CD4-positive, alpha-beta T cell (primary cell): Measurements from ENCODE around the gene LKAAEAR1. TPM values are rescaled to one million over a fixed set of nuclear protein-coding genes. Genes with fewer than 3 reads are reported as not detected.

Experiments used
- ATAC-seq: fragments of 200-7000 bp; cut with Tn5 transposase; one replicate; pipeline ENCODE4 v1.10.0; 2022; ENCODE audit warnings: mild to moderate bottlenecking; ENCODE audit not compliant: poor library complexity
- CTCF ChIA-PET: fragments of 350-600 bp; sonication (Branson Sonifier 250); formaldehyde crosslinking; loops from one replicate; lab custom pipeline; 2021; ENCODE audit warnings: antibody characterized with exemption, inconsistent platforms; lab: Charles Lee
- POLR2A ChIA-PET: fragments of 350-600 bp; sonication (Branson Sonifier 250); formaldehyde crosslinking; loops from one replicate; lab custom pipeline; 2021; ENCODE audit warnings: antibody characterized with exemption, inconsistent platforms; lab: Charles Lee
- DNase-seq, 14 experiments: peaks; one replicate each; pipeline ENCODE4 v3.0.0-alpha.2; 2013 to 2020; ENCODE audit warnings: mixed read lengths in 2 of 14
- H3K27ac ChIP-seq, 2 donors: one replicate each; pipeline versions ENCODE4 v1.5.1 to v1.7.0; 2013; ENCODE audit warnings: low read length in 2 of 2, low read depth in 1 of 2, mild to moderate bottlenecking in 1 of 2
- H3K27me3 ChIP-seq, 2 experiments: 1 replicate in 1 of 2; 2 replicates in 1 of 2; pipeline versions ENCODE4 v1.6.1 to v1.7.0; 2013; ENCODE audit warnings: low read length in 2 of 2, control low read depth in 1 of 2, mild to moderate bottlenecking in 1 of 2, moderate library complexity in 1 of 2; ENCODE audit not compliant: insufficient read depth in 2 of 2, control insufficient read depth in 1 of 2
- H3K36me3 ChIP-seq: one replicate; pipeline ENCODE4 v1.6.1; 2013; ENCODE audit warnings: low read length, control low read depth; ENCODE audit not compliant: insufficient read depth
- H3K4me1 ChIP-seq: one replicate; pipeline ENCODE4 v1.6.1; 2013; ENCODE audit warnings: low read length, control low read depth; ENCODE audit not compliant: insufficient read depth
- H3K4me3 ChIP-seq: one replicate; pipeline ENCODE4 v1.5.1; 2013; ENCODE audit warnings: mild to moderate bottlenecking, low read length, moderate library complexity
- H3K9me3 ChIP-seq, 2 experiments: 1 replicate in 1 of 2; 2 replicates in 1 of 2; pipeline versions ENCODE4 v1.6.1 to v1.7.0; 2013; ENCODE audit warnings: low read length in 2 of 2, mild to moderate bottlenecking in 2 of 2, control low read depth in 1 of 2, moderate library complexity in 1 of 2; ENCODE audit not compliant: control insufficient read depth in 1 of 2, insufficient read depth in 1 of 2
- H3K27ac Mint-ChIP-seq: one replicate; pipeline ENCODE4 v1.8.0; 2020; ENCODE audit warnings: mixed read lengths
- H3K27me3 Mint-ChIP-seq: one replicate; pipeline ENCODE4 v1.8.0; 2021; ENCODE audit warnings: mixed read lengths
- H3K36me3 Mint-ChIP-seq: one replicate; pipeline ENCODE4 v1.8.0; 2021; ENCODE audit warnings: low read depth, mixed read lengths
- H3K4me1 Mint-ChIP-seq: one replicate; pipeline ENCODE4 v1.8.0; 2021; ENCODE audit warnings: low read depth, mixed read lengths
- H3K4me3 Mint-ChIP-seq: one replicate; pipeline ENCODE4 v1.8.0; 2020; ENCODE audit warnings: mild to moderate bottlenecking, mixed read lengths
- H3K9me3 Mint-ChIP-seq: one replicate; pipeline ENCODE4 v1.8.0; 2020; ENCODE audit warnings: mixed read lengths
- intact Hi-C, 2 experiments: fragments of 100-400 bp; cut with DNase I in 1 of 2; cut with micrococcal nuclease in 1 of 2; formaldehyde crosslinking; loops; one replicate each; pipeline versions ENCODE4 v1.15.1 to v1.9.0; 2023 to 2025; cut with DNase I, micrococcal nuclease
- total RNA-seq, 174 experiments: library from RNA in 2 of 174; stranded (reverse) in 2 of 174; gene quantifications; one replicate each; pipeline ENCODE4 v1.2.3 and lab custom pipeline; 2021 to 2026
- TF ChIP-seq, protein P1 (sequence below): fragments of 200-600 bp; IDR thresholded peaks from one replicate; pipeline ENCODE4 v1.8.0; 2022; ENCODE audit warnings: antibody characterized with exemption, mild to moderate bottlenecking

LKAAEAR1 gene
- total RNA-seq, 2 experiments from 2014 or later = 0.30 to 0.39 TPM

GRCh38 chr20:64053841-64054661 lies 30.1 kb downstream of the LKAAEAR1 start:
- peaks cover 36% of the 10 kb centered on the region for H3K27me3 Mint-ChIP-seq
- ATAC-seq (no peak), DNase-seq (no peak)
- ChIA-PET CTCF (interaction anchor here (1.5 to 1.6 kb wide), 2 partner anchors 15 kb away, joined by 7 to 8 read pairs; no protein-coding TSS in a partner anchor), POLR2A (interaction anchor here (0.8 to 1.3 kb wide), 2 partner anchors 25 to 30 kb away, joined by 3 read pairs; partner anchors contain the start of genes LKAAEAR1 and RGS19)
- no peak overlapping the region for H3K4me3 Mint-ChIP-seq
- H3K36me3 Mint-ChIP-seq = no peaks in the 10 kb centered on the region
- H3K27ac Mint-ChIP-seq = no peak overlapping the region
- Histone ChIP-seq H3K36me3 (no peaks in the 10 kb centered on the region), H3K9me3 (peaks cover 0 to 30% of the 10 kb centered on the region in 2 experiments), H3K4me1 (peaks cover 28% of the 10 kb centered on the region), H3K27me3 (peaks cover 39% of the 10 kb centered on the region in 2 experiments), H3K4me3 (no peak overlapping the region), H3K27ac (no peak overlapping the region)
- TF ChIP-seq, protein P1, sequence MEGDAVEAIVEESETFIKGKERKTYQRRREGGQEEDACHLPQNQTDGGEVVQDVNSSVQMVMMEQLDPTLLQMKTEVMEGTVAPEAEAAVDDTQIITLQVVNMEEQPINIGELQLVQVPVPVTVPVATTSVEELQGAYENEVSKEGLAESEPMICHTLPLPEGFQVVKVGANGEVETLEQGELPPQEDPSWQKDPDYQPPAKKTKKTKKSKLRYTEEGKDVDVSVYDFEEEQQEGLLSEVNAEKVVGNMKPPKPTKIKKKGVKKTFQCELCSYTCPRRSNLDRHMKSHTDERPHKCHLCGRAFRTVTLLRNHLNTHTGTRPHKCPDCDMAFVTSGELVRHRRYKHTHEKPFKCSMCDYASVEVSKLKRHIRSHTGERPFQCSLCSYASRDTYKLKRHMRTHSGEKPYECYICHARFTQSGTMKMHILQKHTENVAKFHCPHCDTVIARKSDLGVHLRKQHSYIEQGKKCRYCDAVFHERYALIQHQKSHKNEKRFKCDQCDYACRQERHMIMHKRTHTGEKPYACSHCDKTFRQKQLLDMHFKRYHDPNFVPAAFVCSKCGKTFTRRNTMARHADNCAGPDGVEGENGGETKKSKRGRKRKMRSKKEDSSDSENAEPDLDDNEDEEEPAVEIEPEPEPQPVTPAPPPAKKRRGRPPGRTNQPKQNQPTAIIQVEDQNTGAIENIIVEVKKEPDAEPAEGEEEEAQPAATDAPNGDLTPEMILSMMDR = no peak
- intact Hi-C loops = no loop called here
- H3K4me1 Mint-ChIP-seq = peaks cover under 1% of the 10 kb centered on the region
- H3K9me3 Mint-ChIP-seq = no peaks in the 10 kb centered on the region

DNA sequence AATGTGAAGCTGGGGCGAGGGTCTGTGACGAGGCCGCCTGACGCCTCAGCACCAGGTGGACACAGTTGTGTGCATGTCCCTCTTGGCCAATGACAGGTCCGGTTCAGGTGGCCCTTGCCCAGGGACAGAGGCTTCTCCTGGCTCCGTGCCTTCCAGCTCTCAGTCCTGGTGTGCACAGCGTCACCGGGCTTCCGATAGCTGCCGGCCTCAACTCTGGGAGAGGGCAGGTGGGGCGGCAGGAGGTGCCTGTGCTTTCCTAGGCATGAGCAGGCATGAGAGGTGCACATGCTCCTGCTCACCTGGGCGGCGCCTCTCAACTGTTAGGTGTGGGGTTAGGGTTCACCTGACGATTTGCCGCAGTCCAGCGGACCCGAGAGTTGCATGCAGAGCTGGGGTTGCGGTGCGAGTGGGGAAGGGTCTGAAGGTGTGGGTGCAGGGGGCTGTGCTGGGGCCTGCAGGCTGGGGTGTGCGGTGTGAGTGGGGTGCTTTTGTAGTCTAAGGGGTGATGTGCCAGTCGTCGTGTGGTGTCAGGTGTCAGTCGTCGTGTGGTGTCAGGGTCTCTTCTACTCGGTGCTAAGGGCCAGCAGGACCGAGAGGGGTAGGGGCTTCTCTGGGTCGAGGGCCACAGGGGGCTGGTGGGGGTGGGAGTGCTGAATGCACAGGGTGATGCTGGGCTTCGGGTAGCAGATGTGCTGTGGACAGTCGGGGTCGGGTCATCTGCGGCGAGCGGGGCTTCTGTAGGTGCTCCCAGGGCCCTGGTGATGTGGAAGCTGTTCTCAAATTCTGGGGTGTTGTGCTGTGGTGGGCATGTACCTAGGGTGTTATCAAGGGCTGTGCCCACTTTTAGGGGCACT lies 31.0 kb downstream of the LKAAEAR1 start:
- H3K27me3 ChIP-seq = peaks cover 39 to 43% of the 10 kb centered on the region in 2 experiments
- Mint-ChIP-seq H3K27me3 (peaks cover 36% of the 10 kb centered on the region), H3K4me1 (no peaks in the 10 kb centered on the region), H3K27ac (no peak overlapping the region), H3K4me3 (peak overlapping the region; percentile 38), H3K36me3 (no peaks in the 10 kb centered on the region), H3K9me3 (no peaks in the 10 kb centered on the region)
- no peak overlapping the region for H3K4me3 ChIP-seq
- no peak overlapping the region for H3K27ac ChIP-seq
- intact Hi-C loops = no loop called here
- peaks cover 27% of the 10 kb centered on the region for H3K4me1 ChIP-seq
- ChIA-PET CTCF (interaction anchor here (1.6 kb wide), 1 partner anchor 14 kb away, joined by 8 read pairs; no protein-coding TSS in a partner anchor), POLR2A (interaction anchor here (1.3 kb wide), 1 partner anchor 31 kb away, joined by 3 read pairs; the partner anchor contains the start of gene LKAAEAR1)
- H3K9me3 ChIP-seq = peaks cover 0 to 30% of the 10 kb centered on the region in 2 experiments
- no peaks in the 10 kb centered on the region for H3K36me3 ChIP-seq
- TF ChIP-seq, protein P1 = no peak
- ATAC-seq (no peak), DNase-seq (no peak)

DNA sequence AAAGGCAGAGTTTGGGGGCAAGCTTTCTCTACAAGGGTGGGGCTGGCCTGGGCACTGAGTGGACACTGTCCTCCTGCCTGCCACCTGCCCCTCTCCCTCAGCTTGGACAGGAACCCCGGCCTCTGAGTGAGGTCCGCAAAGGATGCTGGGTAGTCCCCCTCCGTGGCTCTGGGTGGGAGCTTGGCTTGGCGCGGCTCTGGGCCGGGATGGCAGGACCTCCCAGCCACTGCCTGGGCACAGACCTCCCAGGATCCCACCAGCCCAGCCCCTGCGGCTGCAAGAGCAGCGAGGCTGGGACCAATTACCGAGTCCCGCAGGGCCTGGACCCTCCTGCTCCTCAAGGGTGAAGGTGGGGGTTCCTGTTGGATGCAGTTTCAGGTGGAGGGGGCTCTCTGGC lies 31.9 kb downstream of the LKAAEAR1 start:
- Mint-ChIP-seq H3K4me3 (no peak overlapping the region), H3K27me3 (peaks cover 38% of the 10 kb centered on the region), H3K36me3 (no peaks in the 10 kb centered on the region), H3K9me3 (no peaks in the 10 kb centered on the region), H3K4me1 (no peaks in the 10 kb centered on the region), H3K27ac (no peak overlapping the region)
- POLR2A ChIA-PET = no interaction called here
- peaks cover 0 to 30% of the 10 kb centered on the region in 2 experiments for H3K9me3 ChIP-seq
- H3K4me1 ChIP-seq = peaks cover 23% of the 10 kb centered on the region
- peaks cover 37 to 43% of the 10 kb centered on the region in 2 experiments for H3K27me3 ChIP-seq
- intact Hi-C loops = no loop called here
- CTCF ChIA-PET = interaction anchor here (1.6 kb wide), 1 partner anchor 13 kb away, joined by 8 read pairs; no protein-coding TSS in a partner anchor
- H3K4me3 ChIP-seq = no peak overlapping the region
- no peak for DNase-seq
- H3K27ac ChIP-seq = no peak overlapping the region
- ATAC-seq = no peak
- TF ChIP-seq, protein P1 = no peak
- no peaks in the 10 kb centered on the region for H3K36me3 ChIP-seq
